SK-N-SH (cell line): ENCODE results near the gene PCSK7. TPM values are rescaled to one million over a fixed set of nuclear protein-coding genes. Genes with fewer than 3 reads are reported as not detected.

Source experiments
- CTCF ChIA-PET: fragments of 300-600, 350-600 bp; formaldehyde crosslinking; extraction: SDS; loops from one replicate; lab custom pipeline; 2021; lab: Yijun Ruan, JAX
- POLR2A ChIA-PET: fragments of 350-600 bp; sonication (Branson Sonifier 250); formaldehyde crosslinking; extraction: SDS; loops from one replicate; lab custom pipeline; 2020; ENCODE audit warnings: antibody characterized with exemption, inconsistent platforms; lab: Yijun Ruan, JAX
- DNase-seq: peaks from one replicate; pipeline ENCODE4 v3.0.0; 2012
- H2AFZ ChIP-seq: fragments of 200-600 bp; sonication (generic); 2 replicates; pipeline ENCODE4 v1.8.1; 2016; ENCODE audit warnings: antibody characterized with exemption, mild to moderate bottlenecking, low read depth
- H3F3A ChIP-seq: fragments of 200-600 bp; sonication (generic); replicated peaks from 2 replicates; pipeline ENCODE3; 2016; ENCODE audit warnings: antibody characterized with exemption, mild to moderate bottlenecking; ENCODE audit not compliant: insufficient read depth
- H3K27ac ChIP-seq, 2 experiments: fragments of 200-500 bp in 1 of 2; fragments of 200-600 bp in 1 of 2; sonication (Bioruptor generic) in 1 of 2; sonication (generic), shearing (Covaris generic) in 1 of 2; 2 replicates each; pipeline versions ENCODE4 v1.5.1 to v1.6.1; 2014 to 2016; ENCODE audit warnings: low read depth in 2 of 2, inconsistent platforms in 1 of 2, low read length in 1 of 2, mild to moderate bottlenecking in 1 of 2, mixed read lengths in 1 of 2
- H3K27me3 ChIP-seq: fragments of 200-600 bp; sonication (generic), shearing (Covaris generic); 2 replicates; pipeline ENCODE4 v1.6.1; 2016; ENCODE audit warnings: mixed run types; ENCODE audit not compliant: insufficient read depth
- H3K36me3 ChIP-seq, 2 experiments: fragments of 200-500 bp in 1 of 2; fragments of 200-600 bp in 1 of 2; sonication (Bioruptor generic) in 1 of 2; sonication (generic) in 1 of 2; replicated peaks in 1 of 2; 2 replicates each; pipeline versions ENCODE3 to v1.5.1; 2014 to 2016; ENCODE audit warnings: low read length in 1 of 2, mild to moderate bottlenecking in 1 of 2; ENCODE audit not compliant: insufficient read depth in 2 of 2, control insufficient read depth in 1 of 2
- H3K4me1 ChIP-seq, 2 experiments: fragments of 200-500 bp in 1 of 2; fragments of 200-600 bp in 1 of 2; sonication (Bioruptor generic) in 1 of 2; sonication (generic), shearing (Covaris generic) in 1 of 2; 2 replicates each; pipeline versions ENCODE4 v1.5.1 to v1.6.1; 2014 to 2016; ENCODE audit warnings: low read depth in 1 of 2, low read length in 1 of 2, mixed run types in 1 of 2; ENCODE audit not compliant: insufficient read depth in 2 of 2, control insufficient read depth in 1 of 2
- H3K4me2 ChIP-seq: fragments of 200-600 bp; sonication (generic), shearing (Covaris generic); 2 replicates; pipeline ENCODE4 v1.6.1; 2017; ENCODE audit warnings: mixed run types
- H3K4me3 ChIP-seq, 2 experiments: fragments of 200-500 bp in 1 of 2; fragments of 200-600 bp in 1 of 2; sonication (Bioruptor generic) in 1 of 2; sonication (generic), shearing (Covaris generic) in 1 of 2; 2 replicates each; pipeline versions ENCODE4 v1.5.1 to v1.8.1; 2014 to 2016; ENCODE audit warnings: low read depth in 2 of 2, inconsistent platforms in 1 of 2, low read length in 1 of 2, mild to moderate bottlenecking in 1 of 2, mixed read lengths in 1 of 2, moderate library complexity in 1 of 2
- H3K79me2 ChIP-seq: fragments of 200-600 bp; sonication (generic); 2 replicates; pipeline ENCODE4 v1.8.1; 2017; ENCODE audit warnings: mild to moderate bottlenecking; ENCODE audit not compliant: insufficient read depth
- H3K9ac ChIP-seq: fragments of 200-600 bp; sonication (generic); 2 replicates; pipeline ENCODE4 v1.6.1; 2017; ENCODE audit warnings: mixed run types
- H3K9me2 ChIP-seq: fragments of 200-600 bp; sonication (generic); 2 replicates; pipeline ENCODE4 v1.6.1; 2017; ENCODE audit warnings: mixed run types
- H3K9me3 ChIP-seq: fragments of 200-600 bp; sonication (generic); 2 replicates; pipeline ENCODE4 v1.6.1; 2017; ENCODE audit warnings: mixed run types, mild to moderate bottlenecking, moderate library complexity
- H4K20me1 ChIP-seq: fragments of 200-600 bp; sonication (generic); 2 replicates; pipeline ENCODE4 v1.6.1; 2017; ENCODE audit warnings: mild to moderate bottlenecking, mixed run types; ENCODE audit not compliant: insufficient read depth
- ELF1 ChIP-seq: IDR thresholded peaks from 2 replicates; pipeline ENCODE4 v1.4.0; 2012
- EP300 ChIP-seq, 2 experiments: IDR thresholded peaks; 2 replicates each; pipeline versions ENCODE4 v1.4.0 to v1.6.1; 2012; ENCODE audit warnings: borderline replicate concordance in 1 of 2, low read depth in 1 of 2, low read length in 1 of 2
- FOXJ3 ChIP-seq: sonication (generic); formaldehyde crosslinking; IDR thresholded peaks from 2 replicates; pipeline ENCODE4 v1.5.1; 2020; ENCODE audit warnings: mild to moderate bottlenecking, missing genetic modification reagents
- FOXM1 ChIP-seq: IDR thresholded peaks from 2 replicates; pipeline ENCODE4 v1.4.0; 2012; ENCODE audit warnings: low read depth, mild to moderate bottlenecking
- IRF3 ChIP-seq: fragments of 150-350 bp; IDR thresholded peaks from 2 replicates; pipeline ENCODE4 v1.6.1; 2016; ENCODE audit warnings: mild to moderate bottlenecking, low read depth, low read length
- JUND ChIP-seq: IDR thresholded peaks from 2 replicates; pipeline ENCODE4 v1.4.0; 2012
- MEF2A ChIP-seq: IDR thresholded peaks from 2 replicates; pipeline ENCODE4 v1.4.0; 2012; ENCODE audit warnings: low read depth, borderline replicate concordance
- MXI1 ChIP-seq: IDR thresholded peaks from 2 replicates; pipeline ENCODE4 v1.6.1; 2012; ENCODE audit warnings: mild to moderate bottlenecking, low read depth, low read length, improper control_type of control experiment
- NFIC ChIP-seq: IDR thresholded peaks from 2 replicates; pipeline ENCODE4 v1.4.0; 2012; ENCODE audit warnings: borderline replicate concordance
- RFX5 ChIP-seq: IDR thresholded peaks from 2 replicates; pipeline ENCODE4 v1.6.1; 2012; ENCODE audit warnings: mild to moderate bottlenecking, improper control_type of control experiment, low read length
- SMC3 ChIP-seq: IDR thresholded peaks from 2 replicates; pipeline ENCODE4 v1.6.1; 2012; ENCODE audit warnings: low read depth, low read length, improper control_type of control experiment
- USF1 ChIP-seq: IDR thresholded peaks from 2 replicates; pipeline ENCODE4 v1.4.0; 2012; ENCODE audit warnings: low read depth, borderline replicate concordance
- YY1 ChIP-seq: IDR thresholded peaks from 2 replicates; pipeline ENCODE4 v1.4.0; 2012; ENCODE audit warnings: low read depth, mild to moderate bottlenecking
- WGBS: methylation state at CpG from one replicate; pipeline ENCODE4 v1.1.6; 2017; ENCODE audit warnings: low lambda C conversion rate; 5-methylcytosine and 5-hydroxymethylcytosine counted together
- polyA plus RNA-seq, 3 experiments: library from polyadenylated mRNA; depleted of rRNA; stranded (reverse); fragments of >200 nt; gene quantifications; 2 replicates each; pipeline ENCODE4 v1.2.3, GENCODE V29; 2012
- TF ChIP-seq, protein P1 (sequence below): fragments of 200-600 bp; sonication (generic); IDR thresholded peaks from 2 replicates; pipeline ENCODE4 v1.6.1; 2017; ENCODE audit warnings: antibody characterized with exemption, mild to moderate bottlenecking, moderate library complexity

Gene PCSK7
- polyA plus RNA-seq, 1 of the 3 experiments (the other 2 are of a cell fraction), result 49.7 TPM

DNA sequence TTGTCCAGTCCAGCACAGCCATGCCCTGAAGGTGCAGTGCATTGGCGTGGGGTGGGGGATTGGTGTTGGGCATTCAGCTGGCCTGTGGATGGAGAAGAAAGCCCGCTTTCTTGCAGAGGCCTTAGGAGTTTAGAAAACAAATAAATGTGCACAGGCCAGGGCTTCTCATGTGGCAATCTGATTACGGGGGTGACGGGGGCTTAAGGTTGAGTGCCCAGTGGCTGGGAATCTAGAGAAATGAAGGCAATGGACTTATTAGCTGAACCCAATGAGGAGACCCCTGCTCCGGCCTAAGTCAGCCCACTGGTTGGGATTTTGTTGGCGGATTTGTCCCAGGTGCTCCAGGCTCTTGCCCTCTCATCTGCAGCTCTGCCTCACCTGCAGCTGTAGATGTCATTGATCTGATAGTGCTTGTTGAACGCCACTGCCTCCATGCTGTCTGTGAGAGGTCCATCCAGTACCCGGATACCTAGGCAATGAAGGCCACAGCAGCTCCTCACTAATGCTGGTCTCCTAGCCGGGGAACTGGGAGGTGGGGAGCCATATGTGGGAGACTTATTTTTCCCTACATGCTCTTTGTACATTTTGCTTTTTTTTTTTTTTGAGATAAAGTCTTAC lies 6.2 kb downstream of the PCSK7 start:
- Histone ChIP-seq H3K9me2 (no peaks in the 10 kb centered on the region), H3K4me2 (no peak overlapping the region), H3K79me2 (peaks cover 16% of the 10 kb centered on the region), H3F3A (peaks cover 13% of the 10 kb centered on the region), H4K20me1 (peaks cover 3% of the 10 kb centered on the region; the same call in 1 of the 2 replicates), H2AFZ (no peak overlapping the region), H3K27me3 (no peaks in the 10 kb centered on the region), H3K27ac (no peak overlapping the region), H3K4me1 (peaks cover 10 to 14% of the 10 kb centered on the region in 2 experiments; a peak in 3 of 4 replicates), H3K9ac (no peak overlapping the region), H3K36me3 (peaks cover 25 to 67% of the 10 kb centered on the region in 2 experiments), H3K4me3 (no peak overlapping the region), H3K9me3 (no peaks in the 10 kb centered on the region)
- no peak for TF ChIP-seq SMC3
- no peak for TF ChIP-seq YY1
- DNase-seq, result no peak
- ChIA-PET CTCF (interaction anchor here (0.6 to 5.4 kb wide), 24 partner anchors 7 to 439 kb away, joined by 3 to 54 read pairs (median 5); partner anchors contain the start of genes APOA5 and SIDT2), POLR2A (no interaction called here)
- 88% methylated on average over 7 of the region's 9 CpGs for WGBS

DNA sequence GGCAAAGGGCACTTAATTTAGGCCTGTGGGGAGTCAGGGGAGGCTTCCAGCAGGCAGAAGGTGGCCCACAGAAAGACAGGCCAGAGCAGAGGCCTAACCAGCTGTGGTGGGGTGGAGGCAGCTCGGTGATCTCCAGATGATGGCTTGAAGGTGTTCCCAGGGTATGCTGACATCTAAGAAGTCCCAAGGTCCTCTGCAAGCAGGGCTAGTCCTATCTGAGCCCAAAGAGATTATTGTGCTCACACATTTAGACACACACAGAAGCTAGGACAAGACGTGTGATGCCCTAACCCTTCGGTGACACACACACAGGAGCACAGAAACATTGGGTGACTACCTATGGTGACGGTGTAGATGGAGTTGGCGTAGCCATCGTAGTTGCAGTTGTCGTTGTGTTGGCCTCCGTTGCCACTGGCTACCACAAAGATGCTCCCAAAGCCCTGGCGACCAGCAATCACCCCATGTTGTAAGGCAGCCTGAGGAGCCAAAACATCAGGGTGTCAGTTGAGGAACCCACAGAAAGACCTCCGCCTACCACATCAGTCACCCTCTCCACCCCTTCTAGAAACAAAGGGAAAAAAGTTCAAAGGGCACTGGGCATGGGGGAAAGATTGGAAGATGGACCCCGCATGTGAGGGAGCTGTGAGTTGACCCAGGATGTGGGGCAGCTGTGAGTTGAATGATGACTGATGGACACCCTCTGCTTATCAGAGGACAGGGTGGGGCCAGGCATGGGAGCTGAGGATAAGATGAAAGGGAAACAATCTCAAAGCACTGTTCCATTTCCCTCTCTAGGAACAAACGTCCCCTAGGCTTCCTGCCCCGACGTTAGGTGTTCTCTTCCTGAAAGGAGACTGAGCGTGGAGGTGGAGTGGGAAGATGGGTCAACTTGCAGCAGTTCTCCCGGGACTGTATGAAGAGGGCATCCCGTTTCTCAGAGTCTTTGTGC lies 7.9 kb downstream of the PCSK7 start:
- ChIA-PET CTCF (interaction anchor here (0.5 to 5.4 kb wide), 4 partner anchors 41 to 125 kb away, joined by 3 to 54 read pairs (median 13); partner anchors contain the start of gene SIDT2), POLR2A (no interaction called here)
- H3K27ac ChIP-seq, result no peak overlapping the region

More for the DNA sequence above, 7.9 kb downstream of the PCSK7 start:
- Histone ChIP-seq H3K27me3 (no peaks in the 10 kb centered on the region), H3K79me2 (peaks cover 3% of the 10 kb centered on the region; the same call in 1 of the 2 replicates), H3K9me3 (no peaks in the 10 kb centered on the region), H2AFZ (no peak overlapping the region), H3K4me3 (no peak overlapping the region), H3K4me2 (no peak overlapping the region), H3K9me2 (no peaks in the 10 kb centered on the region), H3K36me3 (peaks cover 23 to 68% of the 10 kb centered on the region in 2 experiments), H3K9ac (no peak overlapping the region), H3K4me1 (peaks cover 2 to 11% of the 10 kb centered on the region in 2 experiments; a peak in 2 of 4 replicates), H3F3A (peaks cover 13% of the 10 kb centered on the region), H4K20me1 (no peaks in the 10 kb centered on the region)
- 87% methylated on average over 16 of the region's 17 CpGs for WGBS
- no peak for DNase-seq
- TF ChIP-seq MXI1 (no peak), JUND (no peak), EP300 (IDR thresholded peaks at IDR 0.05; ENCODE audit: borderline replicate concordance in 1 of 2, low read depth in 1 of 2, low read length in 1 of 2) (no peak), USF1 (no peak), RFX5 (no peak), FOXM1 (no peak), MEF2A (no peak), ELF1 (no peak), IRF3 (no peak), NFIC (no peak), SMC3 (no peak), FOXJ3 (CRISPR knock-in tag) (no peak)
- TF ChIP-seq, protein P1, sequence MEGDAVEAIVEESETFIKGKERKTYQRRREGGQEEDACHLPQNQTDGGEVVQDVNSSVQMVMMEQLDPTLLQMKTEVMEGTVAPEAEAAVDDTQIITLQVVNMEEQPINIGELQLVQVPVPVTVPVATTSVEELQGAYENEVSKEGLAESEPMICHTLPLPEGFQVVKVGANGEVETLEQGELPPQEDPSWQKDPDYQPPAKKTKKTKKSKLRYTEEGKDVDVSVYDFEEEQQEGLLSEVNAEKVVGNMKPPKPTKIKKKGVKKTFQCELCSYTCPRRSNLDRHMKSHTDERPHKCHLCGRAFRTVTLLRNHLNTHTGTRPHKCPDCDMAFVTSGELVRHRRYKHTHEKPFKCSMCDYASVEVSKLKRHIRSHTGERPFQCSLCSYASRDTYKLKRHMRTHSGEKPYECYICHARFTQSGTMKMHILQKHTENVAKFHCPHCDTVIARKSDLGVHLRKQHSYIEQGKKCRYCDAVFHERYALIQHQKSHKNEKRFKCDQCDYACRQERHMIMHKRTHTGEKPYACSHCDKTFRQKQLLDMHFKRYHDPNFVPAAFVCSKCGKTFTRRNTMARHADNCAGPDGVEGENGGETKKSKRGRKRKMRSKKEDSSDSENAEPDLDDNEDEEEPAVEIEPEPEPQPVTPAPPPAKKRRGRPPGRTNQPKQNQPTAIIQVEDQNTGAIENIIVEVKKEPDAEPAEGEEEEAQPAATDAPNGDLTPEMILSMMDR, result no peak
